DMS 273 treated with DMSO at 0.1 percent for 48 hours (cell line): ENCODE measurements around the gene COA1.
"Not testable (repeated sequence)": the region's sequence is repeated elsewhere in the genome, so short reads cannot be mapped to it uniquely, and the experiment has no call there.

ENCODE experiments used
- DNase-seq: peaks from one replicate; lab custom pipeline; 2025; lab: John Stamatoyannopoulos, UW

COA1 gene

DNA sequence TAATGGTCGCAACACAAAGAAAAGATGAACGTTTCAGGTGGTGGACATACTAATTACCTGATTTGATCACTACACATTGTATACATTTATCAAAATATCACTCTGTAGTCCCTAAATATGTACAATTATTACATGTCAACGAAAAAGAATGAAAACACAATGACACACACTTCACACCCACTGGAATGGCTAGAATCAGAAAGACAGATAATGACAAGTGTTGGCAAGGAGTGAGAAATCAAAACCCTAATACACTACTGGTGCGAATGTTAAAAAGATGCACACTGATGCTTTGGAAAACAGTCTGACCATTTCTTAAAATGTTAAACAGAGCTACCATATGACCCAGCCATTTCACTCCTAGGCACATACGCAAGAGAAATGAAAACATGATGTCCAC is 2.3 kb downstream of the COA1 start:
- no peak for DNase-seq

DNA sequence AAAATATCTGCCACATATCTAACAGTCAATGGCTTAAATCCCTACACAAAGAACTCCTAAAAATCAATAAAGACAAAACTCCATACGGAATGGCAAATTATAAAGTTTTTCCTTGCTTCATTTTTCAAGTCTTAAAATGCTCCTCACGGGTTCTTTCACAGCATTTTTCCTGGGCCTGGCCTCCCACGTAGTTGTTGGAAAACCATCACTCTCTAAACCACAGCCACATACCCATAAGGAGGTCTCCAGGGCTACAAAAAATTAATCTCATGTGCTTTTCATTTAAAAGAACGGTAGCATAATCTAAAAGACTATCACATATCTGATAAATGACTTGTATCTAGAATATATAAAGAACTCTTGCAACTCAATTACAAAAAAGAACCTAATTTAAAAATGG is 2.9 kb downstream of the COA1 start:
- DNase-seq, result no peak

DNA sequence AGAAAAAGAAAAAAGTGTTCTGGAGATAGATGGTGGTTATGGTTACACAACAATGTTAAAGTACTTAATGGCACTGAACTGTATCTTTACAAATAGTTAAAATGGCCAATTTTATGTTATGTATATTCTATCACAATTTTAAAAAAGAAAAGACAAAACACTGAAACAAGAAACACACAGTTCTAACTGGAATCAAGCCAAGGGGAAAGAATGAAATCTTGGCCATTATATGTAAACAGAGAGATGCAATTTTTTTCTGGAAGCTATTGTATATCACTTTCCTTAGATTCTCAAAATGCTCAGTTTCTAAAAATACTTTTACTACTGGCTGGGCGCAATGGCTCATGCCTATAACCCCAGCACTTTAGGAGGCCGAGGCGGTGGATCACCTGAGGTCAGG is 4.1 kb downstream of the COA1 start:
- no peak for DNase-seq

DNA sequence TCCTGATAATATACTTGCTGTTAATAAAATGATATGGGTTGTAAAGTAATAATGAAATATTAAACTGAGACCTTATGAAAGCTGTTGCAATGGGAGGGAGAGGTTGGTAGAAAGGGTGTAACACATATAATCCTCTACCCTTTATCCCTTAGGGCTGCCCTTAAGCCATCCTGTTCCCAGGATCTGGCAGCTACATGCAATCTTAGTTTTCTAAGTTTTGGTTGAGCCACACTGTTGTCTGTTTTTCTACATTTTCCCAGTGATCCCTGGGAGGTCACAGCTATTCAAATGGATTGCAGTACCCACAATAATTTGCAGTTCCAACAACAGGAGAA is 6.3 kb downstream of the COA1 start:
- no peak for DNase-seq

GRCh38 chr7:43721193-43721806 is 8.0 kb downstream of the COA1 start:
- peak; percentile 42 for DNase-seq

DNA sequence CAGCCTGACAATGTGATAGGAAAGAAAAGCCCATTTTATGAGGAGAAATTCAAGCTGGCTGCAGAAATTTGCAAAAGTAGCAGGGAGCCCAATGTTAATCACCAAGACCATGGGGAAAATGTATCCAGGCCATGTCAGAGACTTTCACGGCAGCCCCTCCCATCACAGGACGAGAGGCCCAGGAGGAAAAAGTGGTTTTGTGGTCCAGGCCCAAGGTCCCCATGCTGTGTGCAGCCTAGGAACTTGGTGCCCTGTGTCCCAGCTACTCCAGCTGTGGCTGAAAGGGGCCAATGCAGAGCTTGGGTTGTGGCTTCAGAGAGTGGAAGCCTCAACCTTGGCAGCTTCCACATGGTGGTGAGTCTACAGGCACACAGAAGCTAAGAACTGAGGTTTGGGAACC is 12.7 kb downstream of the COA1 start:
- DNase-seq, result no peak

DNA sequence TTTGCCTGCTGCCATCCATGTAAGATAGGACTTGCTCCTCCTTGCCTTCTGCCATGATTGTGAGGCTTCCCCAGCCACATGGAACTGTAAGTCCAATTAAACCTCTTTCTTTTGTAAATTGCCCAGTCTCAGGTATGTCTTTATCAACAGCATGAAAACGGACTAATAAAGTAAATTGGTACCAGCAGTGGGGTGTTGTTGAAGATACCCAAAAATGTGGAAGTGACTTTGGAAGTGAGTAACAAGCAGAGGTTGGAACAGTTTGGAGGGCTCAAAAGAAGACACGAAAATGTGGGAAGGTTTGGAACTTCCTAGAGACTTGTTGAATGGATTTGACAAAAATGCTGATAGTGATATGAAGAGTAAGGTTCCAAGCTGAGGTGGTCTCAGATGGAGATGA is 13.4 kb downstream of the COA1 start:
- DNase-seq, result not testable (repeated sequence)

- DNase-seq, result no peak
These were observed 17.8 kb downstream of the COA1 start for GRCh38 chr7:43711503-43711902.

DNA sequence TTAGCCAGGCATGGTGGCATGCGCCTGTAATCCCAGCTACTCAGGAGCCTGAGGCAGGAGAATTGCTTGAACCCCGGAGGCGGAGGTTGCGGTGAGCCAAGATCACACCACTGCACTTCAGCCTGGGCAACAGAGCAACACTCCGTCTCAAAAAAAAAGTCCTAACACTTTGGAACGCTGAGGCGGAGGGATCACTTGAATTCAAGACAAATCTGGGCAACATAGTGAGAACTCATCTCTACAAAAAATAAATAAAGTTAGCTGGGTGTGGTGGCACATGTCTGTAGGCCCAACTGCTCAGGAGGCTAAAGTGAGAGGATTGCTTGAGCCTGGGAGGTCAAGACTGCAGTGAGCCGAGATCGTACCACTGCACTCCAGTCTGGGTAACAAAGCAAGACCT is 21.3 kb downstream of the COA1 start:
- DNase-seq, result not testable (repeated sequence)

DNA sequence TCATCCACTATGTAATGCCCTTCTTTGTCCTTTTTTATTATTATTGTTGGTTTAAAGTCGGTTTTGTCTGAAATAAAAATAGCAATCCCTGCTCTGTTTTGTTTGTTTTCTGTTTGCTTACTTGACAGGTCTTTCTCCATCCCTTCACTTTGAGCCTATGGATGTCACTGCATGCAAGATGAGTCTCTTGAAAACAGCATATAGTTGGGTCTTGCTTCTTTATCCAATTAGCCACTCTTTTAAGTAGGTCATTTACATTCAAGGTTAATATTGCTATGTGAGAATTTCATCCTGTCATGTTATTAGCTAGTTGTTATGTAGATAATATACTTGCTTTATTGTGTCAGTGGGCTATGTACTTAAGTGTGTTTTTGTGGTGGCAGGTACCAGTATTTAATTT is 25.8 kb downstream of the COA1 start:
- DNase-seq, result no peak

DNA sequence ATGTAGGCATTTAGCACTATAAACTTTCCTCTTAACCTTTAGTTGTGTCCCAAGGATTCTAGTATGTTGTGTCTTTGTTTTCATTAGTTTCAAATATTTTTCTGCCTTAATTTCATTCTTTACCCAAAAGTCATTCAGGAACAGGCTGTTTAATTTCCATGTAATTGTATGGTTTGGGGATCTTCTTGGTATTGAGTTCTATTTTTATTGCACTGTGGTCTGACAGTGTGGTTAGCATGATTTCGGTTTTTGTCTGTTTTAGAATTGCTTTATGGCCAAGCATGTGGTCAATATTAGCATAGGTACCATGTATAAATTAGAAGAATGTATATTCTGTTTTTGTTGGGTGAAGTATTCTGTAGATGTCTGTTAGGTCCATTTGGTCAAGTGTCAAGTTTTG is 26.3 kb downstream of the COA1 start:
- DNase-seq, result no peak

DNA sequence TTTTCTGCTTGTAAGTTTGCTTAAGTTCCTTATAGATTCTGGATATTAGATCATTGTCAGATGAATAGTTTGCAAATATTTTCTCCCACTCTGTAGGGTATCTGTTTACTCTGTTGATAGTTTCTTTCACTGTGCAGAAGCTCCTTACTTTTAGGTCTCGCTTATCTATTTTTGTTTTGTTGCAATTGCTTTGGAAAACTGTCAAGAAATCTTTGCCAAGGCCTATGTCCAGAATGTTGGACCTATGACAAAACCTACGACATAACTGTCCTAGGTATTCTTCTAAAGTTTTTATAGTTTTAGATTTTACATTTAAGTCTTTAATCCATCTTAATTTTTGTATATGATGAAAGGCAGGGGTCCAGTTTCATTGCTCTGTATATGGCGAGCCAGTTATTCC is 27.4 kb downstream of the COA1 start:
- DNase-seq, result no peak

DNA sequence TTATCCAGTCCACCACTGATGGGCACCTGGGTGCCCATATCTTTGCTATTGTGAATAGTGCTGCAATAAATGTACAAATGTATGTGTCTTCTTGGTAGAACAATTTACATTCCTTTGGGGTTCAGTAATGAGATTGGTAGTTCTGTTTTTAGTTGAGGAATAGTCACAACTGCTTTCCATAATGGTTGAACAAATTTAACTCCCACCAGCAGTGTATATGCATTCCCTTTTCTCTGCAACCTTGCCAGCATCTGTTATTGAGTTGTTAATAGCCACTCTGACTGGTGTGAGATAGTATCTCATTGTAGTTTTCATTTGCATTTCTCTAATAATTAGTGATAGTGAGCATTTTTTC is 27.8 kb downstream of the COA1 start:
- DNase-seq, result no peak

- no peak for DNase-seq
These were observed 28.4 kb downstream of the COA1 start for GRCh38 chr7:43700646-43701499.

- DNase-seq, result peak; percentile 23
These were observed 29.2 kb downstream of the COA1 start for GRCh38 chr7:43700059-43700501.

- DNase-seq, result no peak
These were observed 30.7 kb downstream of the COA1 start for GRCh38 chr7:43698460-43699255.

DNA sequence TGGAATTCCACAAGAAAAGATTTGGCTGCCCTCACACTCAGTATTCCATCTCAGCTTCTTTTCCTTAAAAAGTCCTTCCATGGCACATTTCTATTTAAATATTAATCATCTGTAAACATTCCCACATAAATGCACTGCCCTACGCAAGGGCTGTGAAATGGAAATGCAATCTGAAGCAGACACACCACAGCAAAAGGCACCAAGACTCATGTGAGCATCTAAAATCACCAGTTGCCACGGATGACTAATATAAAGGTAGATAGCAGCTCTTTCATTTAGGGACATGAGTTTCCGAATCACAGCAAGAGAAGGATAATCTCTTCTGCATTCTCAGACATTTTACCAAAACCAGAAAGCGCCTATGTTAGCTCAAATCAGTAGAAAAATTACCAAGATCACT is 31.6 kb downstream of the COA1 start:
- no peak for DNase-seq

- no peak for DNase-seq
These were observed 34.0 kb downstream of the COA1 start for GRCh38 chr7:43695365-43695764.

- no peak for DNase-seq
These were observed 34.9 kb downstream of the COA1 start for GRCh38 chr7:43694399-43694748.

- DNase-seq, result no peak
These were observed 35.5 kb downstream of the COA1 start for GRCh38 chr7:43693687-43694398.

DNA sequence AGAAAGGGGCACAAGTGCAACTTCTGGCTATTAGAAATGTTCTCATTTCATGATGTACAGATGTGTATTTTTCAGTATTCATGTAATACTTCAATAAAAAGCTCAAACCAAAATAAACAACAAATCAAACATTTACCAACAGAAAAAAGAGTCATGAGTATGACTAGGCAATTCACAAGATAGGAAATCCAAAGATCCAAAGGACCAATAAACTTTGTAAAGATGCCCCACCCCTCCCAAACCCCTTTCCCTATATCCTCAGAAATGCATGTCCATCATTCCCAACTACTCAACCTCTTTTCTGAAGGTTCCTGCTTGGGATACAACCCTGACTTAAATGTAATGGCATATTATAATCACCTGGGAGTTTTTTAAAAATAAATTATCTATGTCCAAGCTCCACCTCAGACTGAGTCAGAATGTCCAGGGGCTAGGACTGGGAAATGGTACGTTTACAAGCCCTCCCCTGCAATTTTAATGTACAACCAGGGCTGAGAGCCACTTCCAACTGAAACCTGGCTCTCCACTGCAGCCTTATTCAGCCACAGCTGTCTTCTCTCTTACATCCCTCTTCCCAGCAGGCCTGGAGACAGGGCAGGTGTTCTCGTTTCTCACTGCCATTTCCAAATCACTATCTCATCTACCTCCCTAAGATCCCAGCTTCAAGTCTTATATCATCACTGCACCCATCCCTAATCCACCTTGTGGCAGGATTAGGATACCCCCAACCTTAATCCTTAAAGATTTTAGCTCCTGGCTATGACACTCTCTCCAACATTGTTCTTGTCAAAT is 36.5 kb downstream of the COA1 start:
- no peak for DNase-seq

DNA sequence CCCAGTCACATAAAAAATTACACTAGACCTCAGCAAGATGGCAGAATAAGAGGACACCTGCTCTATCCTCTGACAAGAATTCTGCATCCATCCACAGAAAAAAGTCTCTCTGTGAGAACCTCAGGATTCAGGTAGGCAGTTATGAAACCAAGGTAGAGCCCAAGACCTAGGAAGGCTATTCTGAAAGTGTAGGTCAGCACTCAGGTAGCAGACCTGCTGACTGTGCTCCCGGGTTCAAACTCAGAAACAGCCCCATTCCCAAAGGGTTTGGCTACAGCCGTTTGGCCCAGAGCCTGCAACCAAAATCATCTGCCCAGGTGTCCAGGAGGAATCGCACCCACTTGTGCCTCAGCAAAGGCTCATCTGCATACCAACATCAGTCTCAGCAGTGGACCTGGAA is 37.7 kb downstream of the COA1 start:
- no peak for DNase-seq
